H1 (cell line): ENCODE measurements around the gene LDLRAD4. TPM values are rescaled to one million over a fixed set of nuclear protein-coding genes. Genes with fewer than 3 reads are reported as not detected.

Source experiments
- CTCF ChIA-PET: fragments of 300-600 bp; sonication (Branson Sonifier 250); formaldehyde crosslinking; loops from one replicate; lab custom pipeline; 2021; ENCODE audit not compliant: partially characterized antibody; lab: Charles Lee
- POLR2A ChIA-PET: fragments of 300-600 bp; sonication (Branson Sonifier 250); formaldehyde crosslinking; loops from one replicate; lab custom pipeline; 2021; ENCODE audit warnings: inconsistent platforms; ENCODE audit not compliant: partially characterized antibody; lab: Charles Lee
- DNase-seq, 2 experiments: peaks; one replicate each; pipeline versions ENCODE4 v3.0.0 to v3.0.0-alpha.2; 2010 to 2022; ENCODE audit warnings: low spot score in 2 of 2, low read depth in 1 of 2, mixed read lengths in 1 of 2
- FAIRE-seq: peaks from 2 replicates; lab custom pipeline; 2011; peaks lifted over from hg19 to GRCh38; lab: Jason Lieb, UNC
- H2AFZ ChIP-seq: 2 replicates; pipeline ENCODE4 v1.8.1; 2012; ENCODE audit warnings: low read length, inconsistent platforms
- H2AK5ac ChIP-seq: 2 replicates; pipeline ENCODE4 v1.6.1; 2013; ENCODE audit warnings: low read depth, low read length
- H2BK120ac ChIP-seq: replicated peaks from 2 replicates; pipeline ENCODE3; 2013; ENCODE audit warnings: low read depth, low read length, inconsistent platforms
- H2BK12ac ChIP-seq: 2 replicates; pipeline ENCODE4 v1.6.1; 2013; ENCODE audit warnings: low read depth, low read length
- H2BK15ac ChIP-seq: 2 replicates; pipeline ENCODE4 v1.6.1; 2013; ENCODE audit warnings: low read length
- H2BK20ac ChIP-seq: 2 replicates; pipeline ENCODE4 v1.6.1; 2013; ENCODE audit warnings: low read length
- H2BK5ac ChIP-seq: 2 replicates; pipeline ENCODE4 v1.6.1; 2013; ENCODE audit warnings: low read depth, low read length
- H3K14ac ChIP-seq: 2 replicates; pipeline ENCODE4 v1.6.1; 2013; ENCODE audit warnings: inconsistent platforms; ENCODE audit not compliant: insufficient read length
- H3K18ac ChIP-seq: 2 replicates; pipeline ENCODE4 v1.6.1; 2013; ENCODE audit warnings: low read length; ENCODE audit errors: extremely low read depth
- H3K23ac ChIP-seq: 2 replicates; pipeline ENCODE4 v1.6.1; 2013; ENCODE audit warnings: inconsistent platforms; ENCODE audit not compliant: insufficient read length
- H3K23me2 ChIP-seq: 2 replicates; pipeline ENCODE4 v1.6.1; 2013; ENCODE audit warnings: low read depth, low read length
- H3K27ac ChIP-seq: 2 replicates; pipeline ENCODE4 v1.6.1; 2011; ENCODE audit warnings: low read depth, low read length, inconsistent platforms
- H3K27me3 ChIP-seq, 4 experiments: replicated peaks in 1 of 4; 1 replicate in 1 of 4; 2 replicates in 3 of 4; pipeline versions ENCODE4 v1.6.1 to v1.8.1; 2011 to 2013; ENCODE audit warnings: low read length in 3 of 4, mild to moderate bottlenecking in 3 of 4, inconsistent platforms in 2 of 4, mixed read lengths in 2 of 4, moderate library complexity in 1 of 4; ENCODE audit not compliant: control insufficient read depth in 3 of 4, insufficient read depth in 3 of 4; ENCODE audit errors: extremely low read depth in 1 of 4
- H3K36me3 ChIP-seq, 4 experiments: 2 replicates each; pipeline versions ENCODE4 v1.6.1 to v1.8.1; 2011 to 2013; ENCODE audit warnings: mild to moderate bottlenecking in 4 of 4, low read length in 3 of 4, moderate library complexity in 2 of 4, control low read depth in 1 of 4, inconsistent platforms in 1 of 4; ENCODE audit not compliant: insufficient read depth in 4 of 4, control insufficient read depth in 2 of 4
- H3K4ac ChIP-seq: replicated peaks from 2 replicates; pipeline ENCODE3; 2013; ENCODE audit warnings: low read length, low read depth, mixed read lengths, inconsistent platforms; ENCODE audit not compliant: insufficient read length
- H3K4me1 ChIP-seq, 4 experiments: replicated peaks in 1 of 4; 1 replicate in 1 of 4; 2 replicates in 3 of 4; pipeline versions ENCODE4 v1.6.1 to v1.8.1; 2011 to 2013; ENCODE audit warnings: low read length in 3 of 4, inconsistent platforms in 2 of 4, mixed read lengths in 1 of 4; ENCODE audit not compliant: insufficient read depth in 4 of 4, control insufficient read depth in 3 of 4
- H3K4me2 ChIP-seq, 2 experiments: 2 replicates each; pipeline versions ENCODE4 v1.6.1 to v1.8.1; 2011 to 2013; ENCODE audit warnings: low read depth in 2 of 2, low read length in 2 of 2, control low read depth in 1 of 2, inconsistent platforms in 1 of 2, mild to moderate bottlenecking in 1 of 2; ENCODE audit not compliant: insufficient read depth in 1 of 2
- H3K4me3 ChIP-seq, 4 experiments: fragments of 200-600, 300-600 bp in 1 of 4; sonication (generic), shearing (Covaris generic), sonication (Bioruptor Twin) in 1 of 4; 2 replicates each; pipeline versions ENCODE4 v1.5.1 to v1.8.1; 2011 to 2016; ENCODE audit warnings: low read length in 4 of 4, low read depth in 3 of 4, control low read depth in 2 of 4, inconsistent platforms in 2 of 4, mild to moderate bottlenecking in 2 of 4, mixed read lengths in 1 of 4, moderate library complexity in 1 of 4; ENCODE audit not compliant: insufficient read depth in 2 of 4; ENCODE audit errors: extremely low read depth in 1 of 4
- H3K56ac ChIP-seq: replicated peaks from 2 replicates; pipeline ENCODE3; 2013; ENCODE audit warnings: low read depth, mild to moderate bottlenecking, mixed read lengths, low read length, inconsistent platforms; ENCODE audit not compliant: insufficient read length
- H3K79me1 ChIP-seq: 2 replicates; pipeline ENCODE4 v1.6.1; 2013; ENCODE audit warnings: low read depth, low read length, control low read depth
- H3K79me2 ChIP-seq, 2 experiments: 2 replicates each; pipeline versions ENCODE4 v1.6.1 to v1.8.1; 2012 to 2013; ENCODE audit warnings: low read length in 2 of 2, mild to moderate bottlenecking in 2 of 2, inconsistent platforms in 1 of 2; ENCODE audit not compliant: insufficient read depth in 2 of 2, control insufficient read depth in 1 of 2
- H3K9ac ChIP-seq, 4 experiments: replicated peaks in 1 of 4; 1 replicate in 1 of 4; 2 replicates in 3 of 4; pipeline versions ENCODE4 v1.6.1 to v1.8.1; 2011 to 2013; ENCODE audit warnings: low read depth in 3 of 4, low read length in 3 of 4, control low read depth in 2 of 4, mild to moderate bottlenecking in 2 of 4, moderate library complexity in 2 of 4, inconsistent platforms in 1 of 4; ENCODE audit errors: extremely low read depth in 1 of 4
- H3K9me3 ChIP-seq, 2 experiments: 2 replicates each; pipeline versions ENCODE4 v1.6.1 to v1.8.1; 2012 to 2013; ENCODE audit warnings: mild to moderate bottlenecking in 2 of 2, moderate library complexity in 2 of 2, control low read depth in 1 of 2, inconsistent platforms in 1 of 2, low read depth in 1 of 2, low read length in 1 of 2, mixed read lengths in 1 of 2; ENCODE audit not compliant: insufficient read depth in 2 of 2
- H4K20me1 ChIP-seq, 2 experiments: replicated peaks in 1 of 2; 2 replicates each; pipeline versions ENCODE3 to v1.8.1; 2011 to 2013; ENCODE audit warnings: inconsistent platforms in 2 of 2, low read length in 2 of 2, mild to moderate bottlenecking in 1 of 2; ENCODE audit not compliant: insufficient read depth in 2 of 2, control insufficient read depth in 1 of 2
- H4K5ac ChIP-seq: 2 replicates; pipeline ENCODE4 v1.6.1; 2013; ENCODE audit warnings: low read length, low read depth, mixed read lengths, inconsistent platforms; ENCODE audit not compliant: insufficient read length
- H4K8ac ChIP-seq: 2 replicates; pipeline ENCODE4 v1.8.0; 2013; ENCODE audit warnings: mild to moderate bottlenecking, moderate library complexity, low read length, inconsistent platforms; ENCODE audit not compliant: insufficient read depth; ENCODE audit errors: extremely low read depth
- H4K91ac ChIP-seq: replicated peaks from 2 replicates; pipeline ENCODE3; 2013; ENCODE audit warnings: low read length, mixed read lengths, inconsistent platforms; ENCODE audit not compliant: insufficient read length
- CBX8 ChIP-seq: fragments of 300-800, 300-1000 bp; sonication (generic); IDR thresholded peaks from 2 replicates; pipeline ENCODE4 v1.7.1; 2016; ENCODE audit warnings: low read depth, low read length, borderline replicate concordance
- CHD2 ChIP-seq: IDR thresholded peaks from 2 replicates; pipeline ENCODE4 v1.6.1; 2012; ENCODE audit warnings: low read length, improper control_type of control experiment
- E2F6 ChIP-seq: IDR thresholded peaks from 2 replicates; pipeline ENCODE4 v1.6.1; 2012; ENCODE audit warnings: inconsistent platforms
- EP300 ChIP-seq, 2 experiments: IDR thresholded peaks; 1 replicate in 1 of 2; 2 replicates in 1 of 2; pipeline ENCODE4 v1.6.1; 2011 to 2012; ENCODE audit warnings: low read depth in 2 of 2, low read length in 2 of 2, mild to moderate bottlenecking in 2 of 2, borderline replicate concordance in 1 of 2, inconsistent platforms in 1 of 2, moderate library complexity in 1 of 2
- GTF2F1 ChIP-seq: IDR thresholded peaks from 2 replicates; pipeline ENCODE4 v1.6.1; 2012; ENCODE audit warnings: low read depth, low read length, improper control_type of control experiment, borderline replicate concordance
- KDM1A ChIP-seq: fragments of 200-600, 300-600 bp; sonication (generic); IDR thresholded peaks from 2 replicates; pipeline ENCODE4 v1.7.1; 2016; ENCODE audit warnings: mild to moderate bottlenecking, low read length, borderline replicate concordance
- POLR2AphosphoS5 ChIP-seq: IDR thresholded peaks from 2 replicates; pipeline ENCODE4 v1.6.1; 2011; ENCODE audit warnings: low read depth, low read length
- POU5F1 ChIP-seq: IDR thresholded peaks from 2 replicates; pipeline ENCODE4 v1.6.1; 2011; ENCODE audit warnings: low read depth, mild to moderate bottlenecking, low read length, moderate library complexity
- RAD21 ChIP-seq, 2 experiments: IDR thresholded peaks in 1 of 2; conservative IDR thresholded peaks in 1 of 2; 2 replicates each; pipeline ENCODE4 v1.6.1; 2011; ENCODE audit warnings: low read depth in 2 of 2, low read length in 2 of 2, improper control_type of control experiment in 1 of 2, inconsistent platforms in 1 of 2, mild to moderate bottlenecking in 1 of 2, moderate library complexity in 1 of 2
- RNF2 ChIP-seq: fragments of 200-900, 300-1000 bp; sonication (generic); IDR thresholded peaks from 2 replicates; pipeline ENCODE4 v1.7.1; 2016; ENCODE audit warnings: borderline replicate concordance, low read depth, mild to moderate bottlenecking, antibody characterized with exemption, low read length; ENCODE audit not compliant: poor library complexity, severe bottlenecking; ENCODE audit errors: missing control alignments
- SP4 ChIP-seq: IDR thresholded peaks from 2 replicates; pipeline ENCODE4 v1.6.1; 2012; ENCODE audit warnings: low read length, inconsistent platforms
- SUZ12 ChIP-seq: fragments of 200-600 bp; sonication (generic); IDR thresholded peaks from 2 replicates; pipeline ENCODE4 v1.6.1; 2012; ENCODE audit warnings: mild to moderate bottlenecking, inconsistent platforms, low read length, moderate library complexity, mixed read lengths
- WGBS, 2 experiments: shearing (Covaris generic) in 1 of 2; methylation state at CpG; one replicate each; pipeline versions ENCODE4 v1.1.6 to v1.1.7; 2013 to 2015; ENCODE audit warnings: low lambda C conversion rate in 2 of 2, mixed read lengths in 2 of 2, inconsistent platforms in 1 of 2, low coverage in 1 of 2, missing lambda C conversion rate in 1 of 2; ENCODE audit not compliant: insufficient replicate concordance in 2 of 2, insufficient coverage in 1 of 2, insufficient read length in 1 of 2; ENCODE audit errors: extremely low coverage in 1 of 2, missing lambda C conversion rate in 1 of 2; 5-methylcytosine and 5-hydroxymethylcytosine counted together
- polyA plus RNA-seq, 7 experiments: library from polyadenylated mRNA; depleted of rRNA in 3 of 7; stranded (reverse) in 5 of 7; unstranded in 2 of 7; fragments of >200 nt in 5 of 7; fragments of 200-250 nt in 2 of 7; gene quantifications; 1 replicate in 5 of 7; 2 replicates in 1 of 7; 4 replicates in 1 of 7; pipeline versions ENCODE4 v1.2.1 to v1.2.3, GENCODE V29; 2011 to 2013; ENCODE audit warnings: missing spikeins in 2 of 7, mixed read lengths in 2 of 7
- total RNA-seq: library from RNA; stranded (reverse); fragmentation: NEBNext Ultra II Directional; extraction: Animal tissue kit (Norgen Biotek cat#: 25700); gene quantifications from 2 replicates; pipeline ENCODE4 v1.2.1, GENCODE V29; 2021

The LDLRAD4 gene
- total and polyA plus RNA-seq, 2 of the 8 experiments (the other 6 are each of a cell fraction or from before 2014, with no cell fraction given), result 0.77 to 1.4 TPM

- H2BK15ac ChIP-seq, result no peak overlapping the region
- FAIRE-seq (no peak), DNase-seq (no peak)
- no peak overlapping the region for H4K5ac ChIP-seq
- no peaks in the 10 kb centered on the region for H4K20me1 ChIP-seq
- peaks cover 0 to 2% (median 0%) of the 10 kb centered on the region in 4 experiments; a peak in 1 of 7 replicates for H3K4me1 ChIP-seq
- H3K4ac ChIP-seq, result no peak overlapping the region
- H3K4me2 ChIP-seq, result no peak overlapping the region
- no peak overlapping the region for H2AK5ac ChIP-seq
- H3K56ac ChIP-seq, result no peak overlapping the region
- no peaks in the 10 kb centered on the region for H3K23me2 ChIP-seq
- no peak overlapping the region for H3K18ac ChIP-seq
- H2BK12ac ChIP-seq, result no peak overlapping the region
- no peaks in the 10 kb centered on the region for H3K79me1 ChIP-seq
- ChIA-PET CTCF (interaction anchor here (1.4 kb wide), 1 partner anchor 15 kb away, joined by 3 read pairs; no protein-coding TSS in a partner anchor), POLR2A (interaction anchor here (0.6 kb wide), 1 partner anchor 331 kb away, joined by 3 read pairs; no protein-coding TSS in a partner anchor)
- WGBS, 2 experiments, result 96% methylated on average over 2 of the region's 2 CpGs; no CpG with 5 or more reads in 1 of the 2 experiments
- no peak overlapping the region for H3K9ac ChIP-seq
- no peak overlapping the region for H4K91ac ChIP-seq
- no peak overlapping the region for H3K23ac ChIP-seq
- H3K36me3 ChIP-seq, result no peaks in the 10 kb centered on the region
- H3K27ac ChIP-seq, result no peak overlapping the region
- H3K27me3 ChIP-seq, result no peaks in the 10 kb centered on the region
- no peak overlapping the region for H3K14ac ChIP-seq
- no peak overlapping the region for H2BK120ac ChIP-seq
- H2BK5ac ChIP-seq, result no peak overlapping the region
- H3K9me3 ChIP-seq, result no peaks in the 10 kb centered on the region
- no peak overlapping the region for H3K4me3 ChIP-seq
- H4K8ac ChIP-seq, result no peak overlapping the region
- no peak overlapping the region for H2BK20ac ChIP-seq
- no peaks in the 10 kb centered on the region for H3K79me2 ChIP-seq
- H2AFZ ChIP-seq, result no peak overlapping the region
- TF ChIP-seq POLR2AphosphoS5 (no peak), KDM1A (no peak), SP4 (no peak), GTF2F1 (no peak), POU5F1 (no peak), EP300 (IDR thresholded peaks at IDR 0.05; ENCODE audit: borderline replicate concordance in 1 of 2, low read depth in 2 of 2, low read length in 2 of 2) (no peak), SUZ12 (no peak), E2F6 (no peak), CBX8 (no peak), RNF2 (no peak), CHD2 (no peak), RAD21 (IDR thresholded peaks at IDR 0.05 in 1 of 2, conservative IDR thresholded peaks at IDR 0.05 in 1 of 2; ENCODE audit: low read depth in 2 of 2, low read length in 2 of 2) (no peak)
Observed at GRCh38 chr18:13510594-13510993, 292.0 kb downstream of the LDLRAD4 start.
